ENCODE data around the gene ACKR3.

Gene ACKR3

GRCh38 chr2:236544362-236544761 lies 25.3 kb upstream of the ACKR3 start:
- H3K9me3 ChIP-seq (ENCODE audit: control insufficient read depth, insufficient read depth, low read length): no peaks in the 10 kb centered on the region
- no peak overlapping the region for H3K9ac ChIP-seq (ENCODE audit: low read depth, low read length)
- H3K4me1 ChIP-seq (ENCODE audit: insufficient read depth, low read length): no peaks in the 10 kb centered on the region
- no peaks in the 10 kb centered on the region for H3K36me3 ChIP-seq (ENCODE audit: insufficient read depth, low read length)

GRCh38 chr2:236545248-236545658 lies 24.4 kb upstream of the ACKR3 start:
- H3K4me1 ChIP-seq (ENCODE audit: insufficient read depth, low read length): no peaks in the 10 kb centered on the region
- no peaks in the 10 kb centered on the region for H3K9me3 ChIP-seq (ENCODE audit: control insufficient read depth, insufficient read depth, low read length)
- no peak overlapping the region for H3K9ac ChIP-seq (ENCODE audit: low read depth, low read length)
- no peaks in the 10 kb centered on the region for H3K36me3 ChIP-seq (ENCODE audit: insufficient read depth, low read length)

- no peak overlapping the region for H3K9ac ChIP-seq (ENCODE audit: low read depth, low read length)
- no peaks in the 10 kb centered on the region for H3K4me1 ChIP-seq (ENCODE audit: insufficient read depth, low read length)
- H3K36me3 ChIP-seq (ENCODE audit: insufficient read depth, low read length): no peaks in the 10 kb centered on the region
- H3K9me3 ChIP-seq (ENCODE audit: control insufficient read depth, insufficient read depth, low read length): no peaks in the 10 kb centered on the region
These were observed 23.7 kb upstream of the ACKR3 start for GRCh38 chr2:236545814-236546480.

- no peak overlapping the region for H3K9ac ChIP-seq (ENCODE audit: low read depth, low read length)
- 0 out of 2 replicates have a peak, but pooled peaks cover 4% of the 10 kb centered on the region for H3K4me1 ChIP-seq (ENCODE audit: insufficient read depth, low read length)
- no peaks in the 10 kb centered on the region for H3K9me3 ChIP-seq (ENCODE audit: control insufficient read depth, insufficient read depth, low read length)
- no peaks in the 10 kb centered on the region for H3K36me3 ChIP-seq (ENCODE audit: insufficient read depth, low read length)
These were observed 23.0 kb upstream of the ACKR3 start for GRCh38 chr2:236546561-236547002.

- H3K9me3 ChIP-seq (ENCODE audit: control insufficient read depth, insufficient read depth, low read length): no peaks in the 10 kb centered on the region
- H3K36me3 ChIP-seq (ENCODE audit: insufficient read depth, low read length): no peaks in the 10 kb centered on the region
- H3K4me1 ChIP-seq (ENCODE audit: insufficient read depth, low read length): peaks cover 11% of the 10 kb centered on the region; the same call in 1 of the 2 replicates
- H3K9ac ChIP-seq (ENCODE audit: low read depth, low read length): no peak overlapping the region
These were observed 21.9 kb upstream of the ACKR3 start for GRCh38 chr2:236547725-236548124.

- Histone ChIP-seq H3K4me1 (ENCODE audit: insufficient read depth, low read length) (peaks cover 11% of the 10 kb centered on the region; the same call in 1 of the 2 replicates), H3K36me3 (ENCODE audit: insufficient read depth, low read length) (no peaks in the 10 kb centered on the region), H3K9ac (ENCODE audit: low read depth, low read length) (no peak overlapping the region), H3K9me3 (ENCODE audit: control insufficient read depth, insufficient read depth, low read length) (no peaks in the 10 kb centered on the region)
These were observed 21.3 kb upstream of the ACKR3 start for GRCh38 chr2:236548179-236548921.

- Histone ChIP-seq H3K9ac (ENCODE audit: low read depth, low read length) (no peak overlapping the region), H3K4me1 (ENCODE audit: insufficient read depth, low read length) (peaks cover 11% of the 10 kb centered on the region; the same call in 1 of the 2 replicates), H3K36me3 (ENCODE audit: insufficient read depth, low read length) (no peaks in the 10 kb centered on the region), H3K9me3 (ENCODE audit: control insufficient read depth, insufficient read depth, low read length) (no peaks in the 10 kb centered on the region)
These were observed 20.5 kb upstream of the ACKR3 start for GRCh38 chr2:236549165-236549564.

GRCh38 chr2:236550290-236550689 lies 19.3 kb upstream of the ACKR3 start:
- peaks cover 11% of the 10 kb centered on the region; the same call in 1 of the 2 replicates for H3K4me1 ChIP-seq (ENCODE audit: insufficient read depth, low read length)

GRCh38 chr2:236550701-236551465 lies 18.7 kb upstream of the ACKR3 start:
- Histone ChIP-seq H3K4me1 (ENCODE audit: insufficient read depth, low read length) (peaks cover 11% of the 10 kb centered on the region; the same call in 1 of the 2 replicates), H3K9ac (ENCODE audit: low read depth, low read length) (no peak overlapping the region), H3K36me3 (ENCODE audit: insufficient read depth, low read length) (no peaks in the 10 kb centered on the region), H3K9me3 (ENCODE audit: control insufficient read depth, insufficient read depth, low read length) (peaks cover 2% of the 10 kb centered on the region; the same call in 1 of the 2 replicates)

More at GRCh38 chr2:236550290-236550689, 19.3 kb upstream of the ACKR3 start:
- Histone ChIP-seq H3K36me3 (ENCODE audit: insufficient read depth, low read length) (no peaks in the 10 kb centered on the region), H3K9me3 (ENCODE audit: control insufficient read depth, insufficient read depth, low read length) (peaks cover 2% of the 10 kb centered on the region; the same call in 1 of the 2 replicates), H3K9ac (ENCODE audit: low read depth, low read length) (no peak overlapping the region)

- peaks cover 2% of the 10 kb centered on the region; the same call in 1 of the 2 replicates for H3K9me3 ChIP-seq (ENCODE audit: control insufficient read depth, insufficient read depth, low read length)
- H3K36me3 ChIP-seq (ENCODE audit: insufficient read depth, low read length): no peaks in the 10 kb centered on the region
- H3K4me1 ChIP-seq (ENCODE audit: insufficient read depth, low read length): peaks cover 11% of the 10 kb centered on the region; the same call in 1 of the 2 replicates
- no peak overlapping the region for H3K9ac ChIP-seq (ENCODE audit: low read depth, low read length)
These were observed 18.0 kb upstream of the ACKR3 start for GRCh38 chr2:236551471-236552211.

- Histone ChIP-seq H3K36me3 (ENCODE audit: insufficient read depth, low read length) (no peaks in the 10 kb centered on the region), H3K4me1 (ENCODE audit: insufficient read depth, low read length) (peaks cover 11% of the 10 kb centered on the region; the same call in 1 of the 2 replicates), H3K9ac (ENCODE audit: low read depth, low read length) (no peak overlapping the region), H3K9me3 (ENCODE audit: control insufficient read depth, insufficient read depth, low read length) (peaks cover 2% of the 10 kb centered on the region; the same call in 1 of the 2 replicates)
These were observed 17.4 kb upstream of the ACKR3 start for GRCh38 chr2:236552212-236552542.

GRCh38 chr2:236552581-236553363 lies 16.9 kb upstream of the ACKR3 start:
- no peaks in the 10 kb centered on the region for H3K36me3 ChIP-seq (ENCODE audit: insufficient read depth, low read length)
- peaks cover 11% of the 10 kb centered on the region; the same call in 1 of the 2 replicates for H3K4me1 ChIP-seq (ENCODE audit: insufficient read depth, low read length)
- H3K9ac ChIP-seq (ENCODE audit: low read depth, low read length): no peak overlapping the region
- H3K9me3 ChIP-seq (ENCODE audit: control insufficient read depth, insufficient read depth, low read length): peaks cover 2% of the 10 kb centered on the region; the same call in 1 of the 2 replicates

GRCh38 chr2:236553522-236553921 lies 16.1 kb upstream of the ACKR3 start:
- Histone ChIP-seq H3K36me3 (ENCODE audit: insufficient read depth, low read length) (no peaks in the 10 kb centered on the region), H3K9me3 (ENCODE audit: control insufficient read depth, insufficient read depth, low read length) (peaks cover 2% of the 10 kb centered on the region; the same call in 1 of the 2 replicates), H3K9ac (ENCODE audit: low read depth, low read length) (no peak overlapping the region), H3K4me1 (ENCODE audit: insufficient read depth, low read length) (peaks cover 11% of the 10 kb centered on the region; the same call in 1 of the 2 replicates)

Measured in ES-I3 (cell line).